HG03066 (cell line): ENCODE results near the gene MYO9A.

Source experiments
- ATAC-seq: cut with Tn5 transposase; IDR thresholded peaks from one replicate; pipeline ENCODE4 v1.9.1; 2021; ENCODE audit warnings: low read depth; ENCODE audit not compliant: unreplicated experiment

Gene MYO9A

DNA sequence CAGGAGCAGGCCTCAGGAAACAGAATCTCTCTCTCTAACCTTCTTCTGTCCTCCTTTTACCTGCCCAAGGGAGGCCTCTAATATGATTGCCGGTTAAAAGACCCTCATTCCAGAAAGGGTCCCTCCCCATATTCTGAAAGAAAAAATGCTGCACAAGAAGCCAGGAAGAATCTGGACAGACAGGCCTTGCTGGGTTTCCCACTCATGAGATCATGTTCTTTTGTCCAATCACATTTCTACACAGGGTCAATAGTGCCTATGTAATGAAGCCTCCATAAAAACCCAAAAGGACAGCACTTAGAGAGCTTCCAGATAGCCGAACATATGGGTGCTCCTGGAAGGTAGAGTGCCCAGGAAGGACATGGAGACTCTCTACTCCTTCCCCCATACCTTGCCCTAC, 146.0 kb downstream of the MYO9A start:
- no peak for ATAC-seq

DNA sequence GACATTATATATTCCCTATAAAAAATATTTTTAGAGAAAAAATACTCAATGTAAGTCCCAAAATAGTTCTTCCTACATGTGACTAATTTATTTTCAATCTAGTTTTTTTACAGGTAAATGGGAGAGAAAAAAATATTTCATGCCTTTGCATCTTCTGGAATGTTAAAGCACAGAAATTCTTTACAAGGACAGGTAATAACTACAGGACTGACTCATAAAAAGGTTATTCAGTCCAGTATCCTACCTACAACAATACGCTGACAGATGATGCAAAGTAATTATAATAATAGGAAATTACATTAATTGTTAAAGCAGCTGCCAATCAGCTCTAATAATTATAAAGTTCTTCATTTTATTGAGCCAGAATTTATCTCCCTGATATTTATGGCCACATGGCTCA, 147.5 kb downstream of the MYO9A start:
- ATAC-seq = no peak

DNA sequence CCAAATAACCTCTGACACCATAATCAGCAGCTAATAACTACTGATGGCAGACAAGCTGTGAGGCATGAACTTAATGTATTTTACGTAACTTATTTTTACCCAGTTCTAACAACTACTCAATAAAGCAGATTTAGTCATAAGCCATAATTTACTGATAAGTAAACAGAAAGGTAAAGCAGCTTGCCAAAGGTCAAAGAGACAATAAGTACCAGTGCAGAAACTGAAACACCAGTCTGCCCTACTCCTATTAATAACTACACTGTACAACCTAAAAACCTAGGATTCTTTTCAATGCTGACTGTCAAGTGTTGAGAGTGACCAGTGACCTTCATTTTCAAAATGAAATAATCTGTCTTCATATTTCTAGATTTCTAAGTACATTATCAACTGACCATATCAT, 155.4 kb downstream of the MYO9A start:
- ATAC-seq = no peak

- no peak for ATAC-seq
Measured at GRCh38 chr15:71957026-71957425, 160.9 kb downstream of the MYO9A start.

GRCh38 chr15:71951134-71951533, 166.8 kb downstream of the MYO9A start:
- no peak for ATAC-seq

GRCh38 chr15:71945012-71945411, 172.9 kb downstream of the MYO9A start:
- ATAC-seq = no peak

GRCh38 chr15:71943806-71944205, 174.1 kb downstream of the MYO9A start:
- no peak for ATAC-seq

GRCh38 chr15:71939981-71940588, 177.9 kb downstream of the MYO9A start:
- ATAC-seq = no peak

- ATAC-seq = no peak
Measured at GRCh38 chr15:71937650-71938311, 180.2 kb downstream of the MYO9A start.

DNA sequence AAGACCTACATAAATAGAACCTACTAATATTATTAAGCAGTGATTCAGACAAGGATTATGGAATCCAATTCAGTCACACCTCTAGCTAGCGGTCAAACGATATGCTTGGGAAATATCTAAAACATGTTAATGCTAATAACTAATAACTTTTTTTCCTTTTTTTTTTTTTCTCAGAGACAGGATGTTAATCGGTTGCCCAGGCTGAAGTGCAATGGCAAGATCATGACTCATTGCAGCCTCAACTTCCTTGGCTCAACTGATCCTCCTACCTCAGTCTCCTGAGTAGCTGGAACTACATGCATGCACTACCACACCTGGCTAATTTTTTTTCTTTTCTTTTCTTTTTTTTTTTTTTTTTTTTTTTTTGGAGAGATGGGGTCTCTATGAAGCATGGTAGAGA, 183.5 kb downstream of the MYO9A start:
- ATAC-seq = no peak

DNA sequence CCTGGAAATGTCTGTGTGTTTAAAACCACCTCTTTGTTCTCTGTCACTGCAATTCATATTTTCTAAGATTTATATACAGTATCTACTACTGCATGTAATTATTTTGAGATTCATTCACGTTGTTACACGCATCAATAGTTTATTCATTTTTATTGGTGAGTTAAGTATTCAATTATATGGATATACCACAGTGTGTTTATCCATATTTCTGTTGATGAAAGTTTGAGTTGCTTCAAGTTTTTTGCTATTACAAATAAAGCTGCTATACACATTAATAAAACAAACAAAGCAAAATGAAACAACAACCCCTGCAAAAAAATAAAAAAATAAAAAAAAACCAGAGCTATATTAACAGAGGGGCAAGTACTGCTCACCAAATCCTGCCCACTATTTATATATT, 185.3 kb downstream of the MYO9A start:
- ATAC-seq = no peak

GRCh38 chr15:71931261-71931660, 186.7 kb downstream of the MYO9A start:
- ATAC-seq = no peak

DNA sequence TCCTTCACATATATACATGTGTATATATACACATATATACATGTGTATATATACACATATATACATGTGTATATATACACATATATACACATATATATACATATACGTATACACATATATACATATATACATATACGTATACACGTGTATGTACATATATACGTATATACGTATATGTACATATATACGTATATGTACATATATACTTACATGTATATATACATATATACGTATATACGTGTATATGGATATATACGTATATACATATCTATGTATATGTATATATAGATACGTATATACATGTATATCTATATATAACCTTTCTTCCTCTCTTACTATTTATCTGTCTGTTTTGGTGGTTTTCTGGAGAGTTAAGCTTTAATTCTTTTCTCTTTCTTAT, 192.8 kb downstream of the MYO9A start:
- no peak for ATAC-seq

DNA sequence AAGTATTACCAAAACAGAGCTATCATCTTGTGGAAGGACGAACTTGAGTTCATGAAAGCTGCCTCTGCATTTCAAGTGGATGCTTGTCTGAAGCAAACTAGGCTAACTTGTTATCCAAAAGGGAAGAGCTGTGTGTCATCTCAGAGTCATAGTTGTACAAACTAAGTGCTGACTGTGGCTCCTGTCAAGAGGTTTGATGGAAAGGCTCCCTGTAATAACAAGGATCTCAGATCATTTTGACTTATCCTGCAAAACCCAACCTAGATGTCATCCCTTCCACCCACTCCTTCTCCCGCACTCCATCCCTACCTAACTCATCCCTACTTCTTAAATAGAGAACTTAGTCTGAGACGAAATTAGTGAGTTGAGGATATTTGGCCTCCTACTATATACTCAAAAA, 196.8 kb downstream of the MYO9A start:
- no peak for ATAC-seq

GRCh38 chr15:71920573-71920972, 197.4 kb downstream of the MYO9A start:
- no peak for ATAC-seq

- no peak for ATAC-seq
Measured at GRCh38 chr15:71916834-71917233, 201.1 kb downstream of the MYO9A start.

- ATAC-seq = no peak
Measured at GRCh38 chr15:71914092-71914491, 203.9 kb downstream of the MYO9A start.

DNA sequence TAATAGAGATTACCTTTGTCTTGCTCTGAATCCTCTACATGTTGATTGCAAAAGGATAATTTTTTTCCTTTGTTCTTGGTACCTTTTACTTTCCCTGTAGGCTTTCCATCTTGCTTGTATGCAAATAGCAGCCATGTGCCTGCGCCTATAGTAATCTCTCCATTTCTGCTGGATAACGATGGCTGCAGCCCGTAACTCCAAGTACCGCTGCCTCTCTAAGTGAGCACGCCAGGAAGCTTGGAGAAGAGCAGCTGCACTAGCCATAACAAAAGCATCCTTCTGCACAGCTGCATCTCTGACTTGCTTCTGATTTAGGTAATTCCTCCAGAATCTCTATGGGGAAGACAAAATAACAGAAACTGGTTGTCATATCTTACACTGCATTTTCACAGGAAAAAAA, 218.3 kb downstream of the MYO9A start:
- no peak for ATAC-seq

GRCh38 chr15:71893691-71894090, 224.3 kb downstream of the MYO9A start:
- ATAC-seq = no peak

GRCh38 chr15:71892335-71892734, 225.6 kb downstream of the MYO9A start:
- ATAC-seq = no peak

GRCh38 chr15:71891026-71891425, 226.9 kb downstream of the MYO9A start:
- ATAC-seq = no peak

- ATAC-seq = no peak
Measured at GRCh38 chr15:71889947-71890346, 228.0 kb downstream of the MYO9A start.

DNA sequence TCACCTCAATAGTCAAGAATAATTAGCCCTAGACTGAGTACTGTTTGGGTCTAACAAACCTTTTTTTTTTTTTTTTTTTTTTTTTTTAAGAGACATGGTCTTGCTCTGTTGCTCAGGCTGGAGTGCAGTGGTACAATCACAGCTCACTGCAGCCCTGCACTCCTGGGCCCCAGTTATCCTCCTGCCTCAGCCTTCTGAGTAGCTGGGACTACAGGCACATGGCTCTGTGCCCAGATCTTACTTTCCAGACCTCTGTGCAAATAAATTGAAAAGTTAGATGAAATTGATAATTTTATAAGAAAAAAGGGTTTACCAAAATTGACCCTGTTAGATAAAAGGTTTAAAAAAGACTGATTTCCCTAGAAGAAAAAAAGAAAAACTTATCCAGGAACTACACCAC, 228.6 kb downstream of the MYO9A start:
- ATAC-seq = no peak
